Fibroblast of gingiva (primary cell): ENCODE results near the gene KRTAP10-8.
"Not testable (repeated sequence)": the region's sequence is repeated elsewhere in the genome, so short reads cannot be mapped to it uniquely, and the experiment has no call there.

Source experiments
- DNase-seq: peaks from one replicate; pipeline ENCODE4 v3.0.0-alpha.2; 2011; ENCODE audit warnings: low read depth

Gene KRTAP10-8

DNA sequence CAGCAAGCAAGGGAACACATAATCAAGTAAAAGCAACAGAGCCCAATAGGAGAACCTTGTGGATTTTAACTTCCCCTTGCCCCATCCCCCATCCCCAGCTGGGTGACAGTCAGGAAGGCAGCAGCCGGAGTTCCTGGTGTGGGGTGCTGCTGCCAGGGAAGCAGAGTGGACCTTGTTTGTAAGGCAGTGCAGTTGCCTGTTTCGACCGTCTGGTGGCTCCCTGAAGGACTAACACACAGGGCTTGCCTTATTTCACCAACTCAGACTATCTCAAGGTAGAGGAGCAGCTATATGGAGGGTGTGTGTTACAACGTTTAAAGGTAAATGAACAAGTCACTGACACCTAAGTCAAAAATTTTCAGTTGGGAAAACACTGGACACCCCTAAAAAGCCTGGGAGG lies 6.6 kb downstream of the KRTAP10-8 start:
- no peak for DNase-seq

DNA sequence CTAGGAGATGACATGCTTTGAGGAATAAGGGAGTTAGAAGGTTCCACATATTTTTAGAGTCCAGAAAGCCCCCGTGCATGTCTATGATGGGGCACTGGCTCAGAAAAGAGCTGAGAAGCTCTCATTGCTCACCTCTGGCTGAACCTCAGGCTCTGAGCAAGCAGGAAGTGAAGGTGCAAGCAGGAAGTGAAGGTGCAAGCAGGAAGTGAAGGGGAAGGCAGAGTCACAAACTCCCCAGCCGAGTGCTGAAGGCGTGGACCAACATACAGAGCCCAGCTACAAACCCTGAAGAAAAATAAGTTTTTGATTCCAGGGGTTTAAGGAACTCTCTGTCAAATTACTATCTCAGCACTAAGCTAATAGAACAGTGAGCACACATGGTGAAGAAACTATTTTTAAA lies 7.0 kb downstream of the KRTAP10-8 start:
- no peak for DNase-seq

DNA sequence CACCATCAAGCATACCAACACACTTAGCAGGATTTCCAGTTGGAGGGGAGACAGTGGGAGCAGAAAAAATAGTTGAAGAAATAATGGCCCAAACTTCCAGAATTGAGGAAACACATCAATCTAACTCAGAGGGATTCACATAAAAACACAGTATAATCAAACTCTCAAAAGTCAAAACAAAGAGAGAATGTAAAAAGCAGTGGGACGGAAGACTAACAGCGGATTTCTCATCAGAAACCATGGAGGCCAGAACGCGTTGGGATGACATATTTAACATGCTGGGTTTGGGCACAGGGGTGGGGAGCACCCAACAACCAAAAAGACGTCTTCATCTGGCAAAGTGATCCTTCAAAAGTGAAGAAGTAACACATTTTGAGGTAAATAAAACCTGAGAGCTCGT lies 8.0 kb downstream of the KRTAP10-8 start:
- DNase-seq: no peak

DNA sequence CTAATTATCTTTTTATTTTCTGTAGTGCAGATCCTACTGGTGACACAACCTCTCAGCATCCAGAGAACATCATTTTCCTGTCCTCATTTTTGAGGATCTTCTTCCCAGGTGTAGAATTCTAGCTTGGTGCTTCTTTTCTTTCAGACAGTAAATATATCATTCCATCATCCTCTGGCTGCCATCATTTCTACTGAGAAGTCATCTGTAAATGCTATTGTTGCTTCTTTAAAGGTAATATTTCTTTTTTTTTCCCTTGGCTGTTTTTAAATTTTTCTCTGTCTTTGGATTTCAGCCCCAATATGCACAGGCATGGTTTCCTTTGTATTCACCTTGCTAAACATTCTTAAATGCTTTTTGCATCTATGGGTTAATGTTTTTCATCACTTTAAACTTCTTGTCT lies 11.7 kb downstream of the KRTAP10-8 start:
- DNase-seq: no peak

DNA sequence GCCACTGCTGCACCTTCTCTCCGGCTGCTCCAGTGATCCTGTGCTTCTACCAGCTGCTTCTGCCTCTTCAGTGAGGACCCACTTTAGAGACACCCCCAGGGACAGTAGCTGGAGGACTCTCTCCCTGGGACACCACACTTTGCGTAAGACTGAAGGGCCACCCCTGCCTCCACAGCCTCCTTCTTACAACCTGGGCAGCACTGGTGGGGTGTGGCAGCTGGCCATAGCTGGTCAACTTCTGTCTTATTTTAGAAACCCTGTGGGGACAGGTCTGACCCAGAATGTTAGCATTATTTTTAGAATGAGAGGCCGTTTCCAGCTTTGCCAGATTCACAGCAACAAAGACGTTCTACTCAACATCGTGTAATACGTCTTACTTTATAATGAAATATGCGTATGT lies 13.9 kb downstream of the KRTAP10-8 start:
- no peak for DNase-seq

DNA sequence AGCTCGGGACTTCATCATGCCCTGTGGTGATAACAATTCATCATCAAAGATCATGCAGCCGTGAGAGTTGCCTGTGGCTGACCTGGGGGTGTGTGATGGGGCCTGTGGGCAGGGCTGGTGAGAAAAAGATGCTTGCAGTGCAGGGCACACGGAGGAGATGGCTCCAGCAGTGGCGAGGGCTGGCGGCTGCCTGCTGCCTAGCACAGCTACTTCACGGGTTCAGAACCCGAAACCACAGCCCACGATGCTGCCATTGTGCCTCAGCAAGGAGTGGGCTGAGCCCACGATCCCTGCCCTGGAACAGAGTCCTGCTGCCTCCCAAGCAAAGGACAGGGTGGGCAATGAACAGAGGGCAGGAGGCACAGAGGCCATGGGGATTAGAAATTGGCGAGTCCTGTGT lies 14.4 kb downstream of the KRTAP10-8 start:
- no peak for DNase-seq

DNA sequence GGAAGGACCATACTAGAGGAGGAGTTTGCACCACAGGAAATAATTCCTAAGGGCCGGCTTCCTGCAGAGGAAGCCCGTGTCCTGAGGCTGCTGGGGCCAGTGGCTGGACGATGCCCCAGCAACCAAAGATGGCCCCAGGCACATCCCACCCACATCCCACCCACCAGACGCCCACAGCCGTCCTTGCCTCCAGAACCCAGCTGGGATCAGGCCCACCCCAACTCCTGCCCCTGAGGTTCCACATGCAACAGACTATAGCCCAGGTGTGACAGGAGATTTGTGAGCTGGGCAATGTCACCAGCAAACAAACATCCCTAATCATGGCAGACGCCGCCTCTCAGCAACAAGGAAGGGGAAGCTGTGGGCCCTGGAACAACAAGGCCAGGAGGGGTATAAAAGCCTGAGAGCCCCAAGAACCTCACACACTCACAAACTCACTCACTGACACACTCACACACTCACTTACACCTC lies 14.8 kb downstream of the KRTAP10-8 start, which contains the start of gene KRTAP10-9:
TSS of gene KRTAP10-9 (plus strand) at position 421 of the 471 bp plus-strand sequence. CDS start 79 bp downstream, outside the sequence.
- DNase-seq: no peak

DNA sequence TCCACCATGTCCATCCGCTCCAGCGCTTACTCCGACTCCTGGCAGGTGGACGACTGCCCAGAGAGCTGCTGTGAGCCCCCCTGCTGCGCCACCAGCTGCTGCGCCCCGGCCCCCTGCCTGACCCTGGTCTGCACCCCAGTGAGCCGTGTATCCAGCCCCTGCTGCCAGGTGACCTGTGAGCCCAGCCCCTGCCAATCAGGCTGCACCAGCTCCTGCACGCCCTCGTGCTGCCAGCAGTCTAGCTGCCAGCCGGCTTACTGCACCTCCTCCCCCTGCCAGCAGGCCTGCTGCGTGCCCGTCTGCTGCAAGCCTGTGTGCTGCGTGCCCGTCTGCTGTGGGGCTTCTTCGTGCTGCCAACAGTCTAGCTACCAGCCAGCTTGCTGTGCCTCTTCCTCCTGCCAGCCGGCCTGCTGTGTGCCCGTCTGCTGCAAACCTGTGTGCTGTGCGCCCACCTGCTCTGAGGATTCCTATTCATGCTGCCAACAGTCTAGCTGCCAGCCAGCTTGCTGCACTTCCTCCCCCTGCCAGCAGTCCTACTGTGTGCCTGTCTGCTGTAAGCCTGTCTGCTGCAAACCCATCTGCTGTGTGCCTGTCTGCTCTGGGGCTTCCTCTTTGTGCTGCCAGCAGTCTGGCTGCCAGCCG lies 15.4 kb downstream of the KRTAP10-8 start:
- not testable (repeated sequence) for DNase-seq

DNA sequence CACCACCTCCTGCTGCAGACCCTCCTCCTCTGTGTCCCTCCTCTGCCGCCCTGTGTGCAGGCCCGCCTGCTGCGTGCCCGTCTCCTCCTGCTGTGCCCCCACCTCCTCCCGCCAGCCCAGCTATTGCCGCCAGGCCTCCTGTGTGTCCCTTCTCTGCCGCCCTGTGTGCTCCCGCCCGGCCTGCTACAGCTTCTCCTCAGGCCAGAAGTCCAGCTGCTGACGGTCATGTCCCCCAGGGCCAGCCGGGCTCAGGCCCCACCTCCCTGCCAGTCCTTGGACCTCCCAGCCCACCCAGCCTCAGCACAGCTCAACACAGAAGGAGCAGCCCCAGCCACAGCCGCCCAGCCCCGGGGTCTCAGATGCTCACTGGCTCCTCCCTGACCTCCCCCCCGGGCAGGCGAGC lies 16.0 kb downstream of the KRTAP10-8 start:
- DNase-seq: not testable (repeated sequence)

DNA sequence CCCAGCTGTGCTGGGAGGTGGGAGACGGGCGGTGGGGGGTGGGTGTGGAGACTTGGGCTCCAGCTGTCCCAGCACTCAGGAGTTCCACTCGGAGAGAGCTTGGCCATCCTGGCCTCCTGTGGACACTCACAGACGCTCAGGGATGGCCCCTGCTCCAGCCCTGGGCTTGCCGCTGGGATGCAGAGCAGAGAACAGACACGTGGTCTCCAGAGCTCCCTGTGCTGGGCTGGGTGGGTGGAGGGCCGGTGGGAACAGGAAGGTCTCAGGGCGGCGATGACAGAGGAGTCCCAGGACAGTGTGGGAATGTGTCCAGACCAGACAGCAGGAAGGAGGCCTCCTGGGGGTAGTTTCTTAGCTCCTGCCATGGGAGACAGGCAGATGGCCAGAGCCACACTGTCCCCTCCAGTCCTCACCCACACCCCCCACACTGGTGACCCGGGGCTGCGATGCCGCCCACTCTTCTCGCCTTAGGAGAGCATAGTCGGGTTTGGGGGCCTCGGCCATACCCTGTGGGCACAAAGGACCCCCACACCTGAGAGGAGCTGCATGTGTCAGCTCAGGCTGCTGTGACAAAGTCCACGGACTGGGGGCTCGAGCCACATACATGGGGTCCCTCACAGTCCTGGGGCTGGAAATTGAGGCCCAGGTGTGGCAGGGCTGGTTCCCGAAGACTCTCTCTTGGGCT lies 17.0 kb downstream of the KRTAP10-8 start:
- DNase-seq: no peak

DNA sequence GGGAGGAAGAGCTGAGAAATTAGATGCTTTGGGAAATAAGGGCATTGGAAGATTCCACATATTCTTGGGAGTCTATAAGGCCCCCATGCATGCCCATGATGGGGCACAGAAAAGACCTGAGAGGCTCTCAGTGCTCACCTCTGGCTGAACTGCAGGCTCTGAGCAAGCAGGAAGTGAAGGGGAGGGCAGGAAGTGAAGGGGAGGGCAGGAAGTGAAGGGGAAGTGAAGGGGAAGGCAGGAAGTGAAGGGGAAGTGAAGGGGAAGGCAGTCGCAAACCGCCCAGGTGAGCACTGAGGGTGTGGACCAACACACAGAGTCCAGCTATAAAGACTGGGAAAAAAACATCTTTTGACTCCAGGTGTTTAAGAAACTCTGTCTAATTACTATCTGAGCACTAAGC lies 18.6 kb downstream of the KRTAP10-8 start:
- no peak for DNase-seq

DNA sequence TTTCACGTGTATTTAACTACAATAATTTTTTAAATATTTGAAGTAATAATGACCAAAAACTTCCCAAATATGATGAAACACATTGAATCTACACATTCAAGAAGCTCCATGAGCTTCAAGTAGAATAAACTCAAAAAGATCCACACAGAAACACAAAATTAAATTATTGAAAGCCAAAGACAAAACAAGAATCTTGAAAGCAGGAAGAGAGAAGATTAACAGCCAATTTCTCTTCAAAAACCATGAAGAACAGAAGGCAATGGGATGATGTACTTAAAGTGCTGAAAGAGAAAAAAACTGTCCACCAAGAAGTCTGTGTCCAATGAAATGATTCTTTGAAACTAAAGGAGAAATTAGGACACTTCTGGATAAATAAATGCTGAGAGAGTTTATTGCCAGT lies 20.2 kb downstream of the KRTAP10-8 start:
- DNase-seq: no peak

DNA sequence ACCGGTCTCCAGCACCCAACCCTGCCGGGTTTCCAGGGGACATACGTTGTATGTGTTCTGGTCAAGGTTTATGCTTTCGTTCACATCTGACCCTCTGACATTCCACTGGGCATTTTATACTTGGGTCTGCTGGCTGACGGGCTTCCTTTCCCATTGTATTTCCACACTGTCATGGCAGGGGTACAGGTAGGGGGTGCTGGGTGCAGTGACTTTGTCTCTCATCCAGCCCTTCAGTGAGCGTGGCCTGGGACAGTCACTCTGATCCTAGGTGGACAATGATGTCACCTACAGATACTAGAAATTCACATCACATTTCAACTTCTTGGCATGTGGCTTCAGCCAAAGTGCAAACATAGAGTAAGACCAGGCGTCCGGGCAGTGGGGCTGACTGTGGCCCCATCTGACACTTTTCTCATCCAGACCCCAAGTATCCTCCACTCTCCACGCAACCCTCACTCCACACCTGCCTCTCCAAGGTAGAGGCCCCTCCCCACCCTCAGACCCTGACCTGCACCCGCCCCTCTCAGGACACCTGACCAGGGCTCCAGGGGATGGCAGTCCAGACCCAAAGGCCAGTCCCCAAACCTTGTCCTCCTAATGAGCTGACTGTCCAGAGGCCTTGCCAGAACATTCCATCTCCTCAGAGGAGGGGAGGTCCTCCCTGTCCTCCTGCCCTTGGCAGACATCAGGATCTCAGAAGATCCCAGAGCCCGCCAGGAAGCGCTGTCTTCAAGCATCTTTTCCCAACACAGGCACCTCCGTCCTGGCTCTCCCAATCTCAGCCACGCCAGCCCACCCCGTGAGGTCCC lies 24.5 kb downstream of the KRTAP10-8 start:
- DNase-seq: no peak

DNA sequence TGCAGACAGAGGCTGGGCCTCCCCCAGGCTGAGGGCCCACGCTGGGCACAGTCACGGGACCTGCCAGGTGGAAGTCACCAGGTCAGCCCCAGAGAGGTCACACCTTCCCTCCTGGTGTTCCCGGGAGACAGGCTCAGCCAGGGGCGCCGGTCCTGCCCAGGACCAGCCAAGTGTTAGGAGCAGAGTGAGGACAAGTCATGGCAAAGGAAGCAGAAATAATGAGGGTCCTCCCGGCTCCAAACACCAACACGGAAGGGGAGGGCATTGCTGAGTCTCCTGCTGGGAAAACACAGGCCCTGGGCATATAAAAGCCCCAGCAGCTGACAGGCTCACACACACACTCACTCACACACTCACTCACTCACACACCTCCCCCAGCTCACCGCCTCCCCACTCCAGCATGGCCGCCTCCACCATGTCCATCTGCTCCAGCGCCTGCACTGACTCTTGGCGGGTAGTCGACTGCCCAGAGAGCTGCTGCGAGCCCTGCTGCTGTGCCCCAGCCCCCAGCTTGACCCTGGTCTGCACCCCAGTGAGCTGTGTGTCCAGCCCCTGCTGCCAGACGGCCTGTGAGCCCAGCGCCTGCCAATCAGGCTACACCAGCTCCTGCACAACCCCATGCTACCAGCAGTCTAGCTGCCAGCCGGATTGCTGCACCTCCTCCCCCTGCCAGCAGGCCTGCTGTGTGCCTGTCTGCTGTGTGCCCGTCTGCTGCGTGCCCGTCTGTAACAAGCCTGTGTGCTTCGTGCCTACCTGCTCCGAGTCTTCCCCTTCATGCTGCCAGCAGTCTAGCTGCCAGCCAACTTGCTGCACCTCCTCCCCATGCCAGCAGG lies 25.4 kb downstream of the KRTAP10-8 start, which contains the start of gene KRTAP10-10:
TSS of gene KRTAP10-10 (plus strand) at position 339 of the 833 bp plus-strand sequence. CDS start at position 401, 62 bp downstream.
- DNase-seq: no peak

DNA sequence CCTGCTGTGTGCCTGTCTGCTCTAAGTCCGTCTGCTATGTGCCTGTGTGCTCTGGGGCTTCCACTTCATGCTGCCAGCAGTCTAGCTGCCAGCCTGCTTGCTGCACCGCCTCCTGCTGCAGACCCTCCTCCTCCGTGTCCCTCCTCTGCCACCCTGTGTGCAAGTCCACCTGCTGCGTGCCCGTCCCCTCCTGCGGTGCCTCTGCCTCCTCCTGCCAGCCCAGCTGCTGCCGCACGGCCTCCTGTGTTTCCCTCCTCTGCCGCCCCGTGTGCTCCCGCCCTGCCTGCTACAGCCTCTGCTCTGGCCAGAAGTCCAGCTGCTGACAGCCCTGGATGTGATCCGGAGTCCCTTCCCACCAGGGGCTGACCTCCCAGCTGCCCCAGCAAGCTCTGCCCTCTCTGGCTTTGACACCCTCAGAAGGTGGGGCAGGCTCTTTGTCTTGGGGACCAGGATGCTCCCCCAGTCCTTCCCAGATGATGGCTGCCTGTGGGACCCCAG lies 26.0 kb downstream of the KRTAP10-8 start:
- DNase-seq: not testable (repeated sequence)

DNA sequence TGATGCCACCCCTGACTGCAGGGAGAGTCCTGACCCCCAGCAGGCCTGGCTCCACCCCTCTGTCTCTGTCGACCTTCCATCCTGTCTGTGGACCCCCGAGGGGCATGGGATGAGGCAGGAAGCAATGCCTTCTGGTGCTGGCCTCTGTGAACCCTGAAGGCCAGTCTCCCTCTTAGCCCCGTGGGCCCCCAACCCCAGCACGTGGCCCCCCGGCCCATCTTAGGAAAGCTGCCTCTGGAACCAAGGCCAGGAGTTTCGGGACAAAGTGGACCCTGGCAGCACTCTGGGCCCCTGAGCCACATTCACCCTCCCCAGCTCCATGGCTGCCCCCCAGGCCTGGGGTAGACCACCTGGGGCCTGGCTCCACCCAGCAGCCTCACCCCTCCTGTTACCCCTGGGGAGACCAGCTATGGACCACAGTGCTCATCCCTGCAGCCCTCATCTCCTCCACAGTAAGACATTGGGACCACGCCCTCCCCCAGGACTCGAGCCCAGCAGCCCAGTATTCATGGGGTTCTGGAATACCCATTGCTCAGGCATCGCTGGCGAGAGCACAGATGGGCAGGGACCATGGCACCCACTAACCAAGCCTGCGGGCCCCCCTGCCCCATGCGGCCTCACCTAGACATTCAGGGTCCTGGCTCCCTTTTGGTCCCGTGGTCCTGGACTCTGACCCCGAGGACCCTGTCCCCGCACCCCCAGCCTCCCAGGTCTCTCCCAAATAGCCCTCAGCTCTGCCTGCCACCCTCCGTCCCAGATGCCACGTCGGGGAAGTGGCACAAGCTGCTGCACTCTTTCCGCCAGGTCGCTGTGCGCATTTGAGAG lies 26.8 kb downstream of the KRTAP10-8 start:
- DNase-seq: not testable (repeated sequence)

DNA sequence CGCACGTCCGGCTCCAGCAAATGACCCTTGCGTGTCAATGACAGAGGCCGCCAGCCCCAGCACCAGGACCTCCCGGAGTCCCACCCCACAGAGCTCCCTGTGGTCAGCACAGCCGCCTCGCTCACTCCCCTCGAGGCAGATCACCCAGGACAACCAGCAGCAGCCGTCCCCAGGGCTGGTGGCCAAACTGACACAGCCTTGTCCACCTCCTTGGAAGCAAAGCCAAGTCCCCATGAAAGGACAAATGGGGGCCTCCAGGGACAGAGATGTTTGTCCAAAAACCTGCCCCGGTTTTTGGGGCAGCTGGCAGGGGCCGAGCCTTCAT lies 27.4 kb downstream of the KRTAP10-8 start:
- no peak for DNase-seq

DNA sequence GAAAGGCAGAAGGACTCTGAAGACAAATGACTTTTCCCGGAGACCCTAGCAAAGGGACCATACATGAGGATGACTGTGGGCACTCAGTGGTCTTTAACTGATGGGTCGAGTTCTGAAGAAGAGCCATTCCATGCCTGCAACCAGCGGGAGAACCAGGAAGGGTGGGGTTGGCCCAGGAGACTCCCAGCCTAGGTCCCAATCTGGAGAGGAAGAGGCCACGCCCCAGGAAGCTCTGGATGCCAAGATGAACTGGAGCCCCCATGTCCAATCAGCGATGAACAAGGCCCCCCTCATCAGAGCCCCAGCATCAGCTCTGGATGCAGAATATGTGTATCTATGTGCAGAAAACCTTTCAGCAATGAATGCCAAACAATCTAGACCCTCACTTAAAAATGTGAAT lies 28.9 kb downstream of the KRTAP10-8 start:
- no peak for DNase-seq

DNA sequence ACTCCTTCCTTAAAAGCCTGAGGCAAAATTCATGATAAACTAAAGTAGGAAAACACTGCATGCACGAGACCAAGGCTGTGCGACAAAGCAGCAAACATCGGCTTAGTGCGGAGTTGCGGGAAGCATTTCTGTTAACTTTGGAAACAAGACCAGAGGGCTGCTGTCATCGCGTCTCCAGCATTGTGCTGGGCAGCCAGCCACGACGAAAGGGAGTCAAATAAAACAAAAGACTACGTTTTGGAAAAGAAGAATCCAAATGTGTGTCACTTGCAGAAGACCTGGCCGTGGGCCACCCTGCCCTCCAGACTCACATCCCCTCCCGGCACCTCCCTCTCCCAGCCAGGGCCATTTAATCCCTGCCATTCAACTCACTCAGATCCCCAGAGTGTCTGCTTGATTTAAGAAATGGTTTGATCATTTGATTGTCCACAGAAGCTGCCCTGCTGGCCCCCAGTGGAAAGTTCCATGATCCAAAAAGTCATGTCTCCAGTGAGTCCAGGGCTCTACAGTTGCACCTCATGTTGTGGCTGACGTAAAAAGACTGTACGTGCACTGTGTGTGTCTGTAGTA lies 31.9 kb downstream of the KRTAP10-8 start:
- no peak for DNase-seq

DNA sequence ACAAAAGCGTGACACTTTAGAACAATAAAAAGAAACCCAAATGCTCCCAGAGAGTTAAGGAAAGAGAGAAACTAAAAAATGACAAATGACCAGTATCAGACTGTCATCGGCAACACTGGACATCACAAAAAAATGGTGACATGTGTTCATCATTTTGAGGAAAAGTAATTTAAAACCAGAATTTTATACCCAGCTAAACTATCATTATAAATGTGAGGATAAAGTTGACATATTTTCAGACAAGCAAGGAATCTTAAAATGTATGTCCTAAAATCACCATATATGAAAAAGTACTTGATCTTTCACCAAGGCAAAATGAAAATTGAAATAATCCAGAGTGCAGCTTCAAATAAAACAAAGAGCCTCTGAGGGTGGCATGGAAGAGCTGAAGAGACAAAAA lies 33.0 kb downstream of the KRTAP10-8 start:
- DNase-seq: no peak
